DND-41 (cell line): ENCODE measurements around the gene ACO1.

Experiments
- EZH2 ChIP-seq: IDR thresholded peaks from 3 replicates; pipeline ENCODE4 v1.6.1; 2012; ENCODE audit warnings: borderline replicate concordance, low read depth, mild to moderate bottlenecking, moderate library complexity, low read length, inconsistent platforms; ENCODE audit not compliant: severe bottlenecking
- TF ChIP-seq, protein P1 (sequence below): IDR thresholded peaks from 2 replicates; pipeline ENCODE4 v1.5.1; 2012; ENCODE audit warnings: borderline replicate concordance, low read length, moderate library complexity, mild to moderate bottlenecking; ENCODE audit not compliant: poor library complexity, severe bottlenecking; ENCODE audit errors: extremely low read depth

DNA sequence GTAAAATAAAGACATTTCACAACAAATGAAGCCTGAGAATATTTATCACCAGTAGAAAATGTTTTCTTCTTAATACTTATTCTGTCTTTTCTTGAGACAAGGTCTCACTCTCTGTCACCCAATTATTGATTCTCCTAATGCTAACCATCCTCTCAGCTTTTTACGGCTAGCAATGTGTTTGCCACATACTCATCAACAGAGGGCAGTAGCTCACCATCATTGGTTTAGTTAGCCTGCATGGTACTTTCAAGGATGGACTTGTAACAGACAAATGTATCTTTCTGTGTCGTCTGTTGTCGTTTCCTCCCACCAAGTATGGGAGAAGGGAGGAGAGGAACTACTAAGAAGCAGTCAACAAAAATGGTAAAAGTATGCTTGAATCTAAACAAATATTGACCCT lies 5.9 kb upstream of the ACO1 start:
- TF ChIP-seq, protein P1, sequence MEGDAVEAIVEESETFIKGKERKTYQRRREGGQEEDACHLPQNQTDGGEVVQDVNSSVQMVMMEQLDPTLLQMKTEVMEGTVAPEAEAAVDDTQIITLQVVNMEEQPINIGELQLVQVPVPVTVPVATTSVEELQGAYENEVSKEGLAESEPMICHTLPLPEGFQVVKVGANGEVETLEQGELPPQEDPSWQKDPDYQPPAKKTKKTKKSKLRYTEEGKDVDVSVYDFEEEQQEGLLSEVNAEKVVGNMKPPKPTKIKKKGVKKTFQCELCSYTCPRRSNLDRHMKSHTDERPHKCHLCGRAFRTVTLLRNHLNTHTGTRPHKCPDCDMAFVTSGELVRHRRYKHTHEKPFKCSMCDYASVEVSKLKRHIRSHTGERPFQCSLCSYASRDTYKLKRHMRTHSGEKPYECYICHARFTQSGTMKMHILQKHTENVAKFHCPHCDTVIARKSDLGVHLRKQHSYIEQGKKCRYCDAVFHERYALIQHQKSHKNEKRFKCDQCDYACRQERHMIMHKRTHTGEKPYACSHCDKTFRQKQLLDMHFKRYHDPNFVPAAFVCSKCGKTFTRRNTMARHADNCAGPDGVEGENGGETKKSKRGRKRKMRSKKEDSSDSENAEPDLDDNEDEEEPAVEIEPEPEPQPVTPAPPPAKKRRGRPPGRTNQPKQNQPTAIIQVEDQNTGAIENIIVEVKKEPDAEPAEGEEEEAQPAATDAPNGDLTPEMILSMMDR = peak; percentile 86
- TF ChIP-seq EZH2 = no peak
